Lower leg skin (tissue), 4 donors: ENCODE measurements around the gene KANTR. TPM values are rescaled to one million over a fixed set of nuclear protein-coding genes. Genes with fewer than 3 reads are reported as not detected.

Experiments
- DNase-seq, 2 donors: peaks; one replicate each; pipeline ENCODE4 v3.0.0-alpha.2; 2019; ENCODE audit warnings: low spot score in 2 of 2
- H3K4me3 ChIP-seq: fragments of 200-600 bp; sonication (generic); 2 replicates; pipeline ENCODE4 v1.5.1; 2017; ENCODE audit warnings: mild to moderate bottlenecking, low read depth; ENCODE audit not compliant: poor library complexity, severe bottlenecking
- POLR2A ChIP-seq, 2 donors: fragments of 450-650 bp; IDR thresholded peaks; one replicate each; pipeline ENCODE4 v1.6.1; 2016 to 2017; ENCODE audit warnings: antibody characterized with exemption in 2 of 2, mild to moderate bottlenecking in 1 of 2, moderate library complexity in 1 of 2
- WGBS, 2 donors: methylation state at CpG; one replicate each; pipeline ENCODE4 v1.1.5; 2018; 5-methylcytosine and 5-hydroxymethylcytosine counted together
- intact Hi-C: fragments of 100-400 bp; cut with DNase I; formaldehyde crosslinking; loops from one replicate; pipeline ENCODE4 v1.15.0; 2023; ENCODE audit warnings: low total_unique reads
- total RNA-seq, 4 donors: library from RNA; depleted of rRNA; stranded (reverse); fragments of >200 nt; gene quantifications; one replicate each; pipeline ENCODE4 v1.1.0, GENCODE V29; 2016
- TF ChIP-seq, protein P1 (sequence below), 3 donors: fragments of 450-650 bp; IDR thresholded peaks; one replicate each; pipeline ENCODE4 v1.5.1; 2016; ENCODE audit warnings: antibody characterized with exemption in 3 of 3, mild to moderate bottlenecking in 3 of 3, moderate library complexity in 2 of 3

Gene KANTR
- total RNA-seq, 4 donors from 2014 or later, result 12.5 to 28.1 (median 21.8) TPM

DNA sequence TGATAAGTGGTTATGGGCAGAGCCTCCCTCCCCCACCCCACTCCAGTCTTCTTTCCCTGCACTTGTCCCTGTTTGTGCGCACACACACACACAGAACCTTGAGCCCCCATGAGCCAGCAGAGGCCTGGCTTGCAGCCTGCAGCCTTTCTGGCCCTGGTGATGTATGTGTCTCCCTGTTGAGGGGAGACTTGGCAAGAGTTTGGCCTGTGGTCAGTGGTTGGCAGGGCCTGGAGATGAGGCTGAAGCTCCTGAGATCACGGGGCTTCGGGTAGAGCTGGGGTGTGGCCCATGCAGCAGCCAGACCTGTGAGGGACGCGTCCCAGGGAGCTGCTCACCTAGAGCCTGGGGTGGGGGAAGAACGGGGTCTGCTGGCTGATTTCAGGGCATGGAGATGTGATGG lies 43.1 kb upstream of the KANTR start:
- DNase-seq, result no peak
- no peak overlapping the region for H3K4me3 ChIP-seq
- no peak for TF ChIP-seq POLR2A (IDR thresholded peaks at IDR 0.05)
- intact Hi-C loops, result no loop called here
- WGBS, 2 donors, result 68 to 86% methylated on average over 4 to 6 of the region's 6 CpGs

DNA sequence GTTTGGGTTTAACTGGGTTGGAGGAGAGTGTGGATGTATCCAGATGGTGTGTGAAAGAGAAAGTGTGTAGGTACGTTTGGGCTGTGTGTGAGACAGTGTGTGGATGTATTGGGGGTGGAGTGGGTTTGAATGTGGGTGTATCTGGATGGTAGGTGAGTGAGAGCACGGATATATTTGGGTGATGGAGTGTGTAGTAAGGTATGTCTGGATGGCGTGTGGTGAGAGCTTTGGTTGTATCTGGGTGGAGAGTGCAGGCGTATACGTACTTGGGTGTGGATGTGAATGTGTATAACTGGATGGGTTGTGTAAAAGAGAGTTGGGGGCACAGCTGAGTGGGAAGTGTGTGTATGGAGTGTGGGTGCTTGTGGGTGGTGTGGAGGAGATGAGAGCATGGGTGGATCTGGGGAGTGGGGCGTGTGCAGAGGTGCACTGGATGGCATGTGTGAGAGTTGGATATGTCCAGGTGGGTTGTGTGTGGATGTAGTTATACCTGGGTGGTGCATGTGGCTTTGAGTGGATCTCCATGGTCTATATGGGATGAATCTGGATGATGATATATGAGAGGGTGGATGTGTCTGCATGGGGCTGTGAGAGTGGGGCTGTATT lies 38.6 kb upstream of the KANTR start:
- H3K4me3 ChIP-seq, result no peak overlapping the region
- 72 to 90% methylated on average over 6 of the region's 6 CpGs for WGBS, 2 donors
- intact Hi-C loops, result no loop called here
- TF ChIP-seq POLR2A (IDR thresholded peaks at IDR 0.05), result no peak
- DNase-seq, result no peak

DNA sequence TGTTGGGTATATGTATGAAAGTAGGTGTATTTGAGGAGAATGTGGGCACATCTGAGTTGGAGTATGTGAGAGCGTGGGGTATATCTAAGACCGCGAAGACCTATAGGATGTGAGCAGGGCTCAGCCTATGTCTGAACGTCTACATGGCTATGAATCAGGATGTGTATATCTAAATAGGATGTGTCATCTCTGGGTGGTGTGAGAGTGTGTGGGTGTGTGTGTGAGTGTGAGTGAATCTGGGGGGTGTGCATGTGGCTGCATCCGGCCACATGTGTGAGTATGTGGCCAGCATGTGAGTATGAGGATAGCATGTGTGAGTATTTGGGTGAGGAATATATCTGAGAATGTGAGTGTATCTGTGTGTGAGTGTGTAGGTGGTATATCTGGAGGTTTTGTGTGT lies 37.6 kb upstream of the KANTR start:
- no peak for TF ChIP-seq POLR2A (IDR thresholded peaks at IDR 0.05)
- TF ChIP-seq, protein P1, sequence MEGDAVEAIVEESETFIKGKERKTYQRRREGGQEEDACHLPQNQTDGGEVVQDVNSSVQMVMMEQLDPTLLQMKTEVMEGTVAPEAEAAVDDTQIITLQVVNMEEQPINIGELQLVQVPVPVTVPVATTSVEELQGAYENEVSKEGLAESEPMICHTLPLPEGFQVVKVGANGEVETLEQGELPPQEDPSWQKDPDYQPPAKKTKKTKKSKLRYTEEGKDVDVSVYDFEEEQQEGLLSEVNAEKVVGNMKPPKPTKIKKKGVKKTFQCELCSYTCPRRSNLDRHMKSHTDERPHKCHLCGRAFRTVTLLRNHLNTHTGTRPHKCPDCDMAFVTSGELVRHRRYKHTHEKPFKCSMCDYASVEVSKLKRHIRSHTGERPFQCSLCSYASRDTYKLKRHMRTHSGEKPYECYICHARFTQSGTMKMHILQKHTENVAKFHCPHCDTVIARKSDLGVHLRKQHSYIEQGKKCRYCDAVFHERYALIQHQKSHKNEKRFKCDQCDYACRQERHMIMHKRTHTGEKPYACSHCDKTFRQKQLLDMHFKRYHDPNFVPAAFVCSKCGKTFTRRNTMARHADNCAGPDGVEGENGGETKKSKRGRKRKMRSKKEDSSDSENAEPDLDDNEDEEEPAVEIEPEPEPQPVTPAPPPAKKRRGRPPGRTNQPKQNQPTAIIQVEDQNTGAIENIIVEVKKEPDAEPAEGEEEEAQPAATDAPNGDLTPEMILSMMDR (IDR thresholded peaks at IDR 0.05), result no peak
- DNase-seq, result no peak
- 83 to 88% methylated on average over 5 of the region's 5 CpGs for WGBS, 2 donors
- intact Hi-C loops, result no loop called here
- no peak overlapping the region for H3K4me3 ChIP-seq

DNA sequence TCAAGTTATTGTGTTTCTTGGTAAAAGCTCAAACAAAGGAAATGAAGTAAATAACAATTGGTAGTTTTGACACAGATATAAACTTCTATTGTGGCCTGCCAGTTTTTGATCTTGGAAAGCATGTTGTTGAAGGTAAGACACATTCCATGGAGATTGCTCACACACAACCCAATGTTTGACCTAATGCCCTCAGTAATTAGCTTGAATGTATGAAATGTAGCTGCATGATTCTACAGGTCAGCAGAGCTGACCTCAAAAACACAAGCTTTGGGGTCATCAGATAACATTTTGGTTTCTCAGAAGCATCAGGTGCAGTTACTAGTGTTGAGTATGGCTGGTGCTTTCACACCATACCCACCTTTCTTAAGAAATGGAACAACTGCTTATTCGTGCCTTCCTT lies 28.8 kb upstream of the KANTR start:
- TF ChIP-seq, protein P1 (IDR thresholded peaks at IDR 0.05), result no peak
- no peak for TF ChIP-seq POLR2A (IDR thresholded peaks at IDR 0.05)
- intact Hi-C loops, result no loop called here
- no peak overlapping the region for H3K4me3 ChIP-seq
- no peak for DNase-seq
- WGBS, 2 donors, result 63 to 88% methylated on average over 1 of the region's 1 CpG

DNA sequence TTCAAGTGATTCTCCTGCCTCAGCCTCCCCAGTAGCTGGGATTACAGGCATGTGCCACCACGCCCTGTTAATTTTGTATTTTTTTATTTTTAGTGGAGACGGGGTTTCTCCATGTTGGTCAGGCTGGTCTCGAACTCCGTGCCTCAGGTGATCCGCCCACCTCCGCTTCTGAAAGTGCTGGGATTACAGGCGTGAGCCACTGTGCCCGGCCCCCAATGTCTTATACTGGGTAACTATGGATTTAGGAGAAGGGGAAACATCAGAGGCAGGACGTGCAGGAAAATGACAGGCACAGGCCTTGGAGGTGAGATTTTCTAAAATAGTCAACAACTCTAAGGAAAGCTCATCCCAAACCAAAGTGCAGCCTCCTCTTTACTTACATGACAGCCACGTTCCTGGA lies 22.9 kb upstream of the KANTR start:
- H3K4me3 ChIP-seq, result no peak overlapping the region
- WGBS, 2 donors, result 75 to 88% methylated on average over 10 of the region's 10 CpGs
- intact Hi-C loops, result no loop called here
- peak in 1 of 2 donors; percentile 82 for DNase-seq
- no peak for TF ChIP-seq POLR2A (IDR thresholded peaks at IDR 0.05)
- TF ChIP-seq, protein P1 (IDR thresholded peaks at IDR 0.05), result no peak

DNA sequence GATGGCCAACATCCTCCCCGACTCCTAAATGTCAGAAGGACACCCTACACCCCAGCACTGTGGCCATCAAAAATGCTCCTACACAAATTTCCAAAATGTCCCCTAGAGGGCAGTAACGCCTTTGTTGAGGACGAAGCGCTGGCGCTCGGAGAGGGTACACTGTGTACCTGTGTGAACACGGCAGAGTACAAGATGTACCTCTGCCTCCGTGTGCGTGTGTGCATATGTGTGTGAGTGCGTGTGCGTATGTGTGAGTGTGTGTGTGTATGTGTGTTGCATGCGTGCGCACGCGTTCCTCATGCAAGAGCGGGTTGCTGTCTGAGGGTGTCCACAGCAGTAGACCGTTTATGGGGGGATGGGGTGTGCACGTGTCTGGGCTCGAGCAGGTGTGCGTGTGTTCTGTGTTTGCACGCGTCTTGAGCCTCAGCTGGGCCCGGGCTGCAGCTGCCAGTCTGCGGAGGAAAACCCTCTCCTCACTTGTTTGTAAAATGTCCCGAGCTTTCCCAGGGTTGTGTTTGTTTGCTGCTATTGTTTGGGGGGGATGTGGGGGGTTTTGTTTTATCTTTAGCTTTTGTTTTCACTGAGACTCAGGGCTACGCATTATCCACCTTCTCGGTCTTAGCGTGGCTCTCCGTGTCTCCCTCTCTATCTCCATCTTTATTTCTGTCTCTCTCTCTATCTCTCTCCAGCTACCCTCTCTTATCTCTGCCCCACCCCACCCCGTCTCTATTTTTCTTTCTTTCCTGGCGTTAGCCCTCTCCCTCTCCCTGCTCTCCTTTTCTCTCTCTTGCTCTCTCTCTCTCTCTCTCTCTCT lies 22.1 kb upstream of the KANTR start:
- H3K4me3 ChIP-seq, result no peak overlapping the region
- no peak for TF ChIP-seq POLR2A (IDR thresholded peaks at IDR 0.05)
- TF ChIP-seq, protein P1 (IDR thresholded peaks at IDR 0.05), result no peak
- DNase-seq, result peak; percentile 63 to 91
- intact Hi-C loops, result no loop called here
- 9 to 18% methylated on average over 28 to 29 of the region's 31 CpGs for WGBS, 2 donors
